Adrenal gland (tissue), 5 donors: ENCODE measurements around the gene MOSPD2.

ENCODE experiments used
- POLR2A ChIP-seq, 2 donors: fragments of 450-650 bp; IDR thresholded peaks; one replicate each; pipeline ENCODE4 v1.6.1; 2017; ENCODE audit warnings: antibody characterized with exemption in 2 of 2, mild to moderate bottlenecking in 2 of 2, moderate library complexity in 1 of 2
- TF ChIP-seq, protein P1 (sequence below), 6 experiments: fragments of 450-650 bp in 4 of 6; fragments of 200-600 bp in 2 of 6; sonication (generic) in 1 of 6; IDR thresholded peaks; 1 replicate in 5 of 6; 2 replicates in 1 of 6; pipeline versions ENCODE4 v1.5.1 to v1.8.0; 2016 to 2021; ENCODE audit warnings: antibody characterized with exemption in 6 of 6, mild to moderate bottlenecking in 2 of 6, moderate library complexity in 1 of 6
- donor health status: DM: no; HTN: no; CAD: no.

DNA sequence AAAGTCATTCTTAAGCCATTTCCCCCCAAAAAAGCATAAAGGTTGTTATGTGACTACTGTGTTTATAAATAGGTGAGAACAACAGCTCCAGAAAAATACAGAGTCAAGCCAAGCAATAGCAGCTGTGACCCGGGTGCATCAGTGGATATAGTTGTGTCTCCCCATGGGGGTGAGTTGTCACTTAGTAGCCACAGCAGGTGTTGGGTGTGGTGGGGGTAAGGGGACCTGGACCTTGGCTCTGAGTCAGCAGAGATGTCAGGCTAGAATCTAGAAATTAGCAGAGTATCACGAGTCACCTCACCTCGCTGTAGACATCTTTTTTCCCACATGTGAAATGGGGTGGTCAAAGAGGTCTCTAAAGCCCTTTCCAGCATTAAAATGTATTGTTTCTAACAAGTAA is 42.4 kb downstream of the MOSPD2 start:
- TF ChIP-seq POLR2A (IDR thresholded peaks at IDR 0.05), result no peak
- TF ChIP-seq, protein P1, sequence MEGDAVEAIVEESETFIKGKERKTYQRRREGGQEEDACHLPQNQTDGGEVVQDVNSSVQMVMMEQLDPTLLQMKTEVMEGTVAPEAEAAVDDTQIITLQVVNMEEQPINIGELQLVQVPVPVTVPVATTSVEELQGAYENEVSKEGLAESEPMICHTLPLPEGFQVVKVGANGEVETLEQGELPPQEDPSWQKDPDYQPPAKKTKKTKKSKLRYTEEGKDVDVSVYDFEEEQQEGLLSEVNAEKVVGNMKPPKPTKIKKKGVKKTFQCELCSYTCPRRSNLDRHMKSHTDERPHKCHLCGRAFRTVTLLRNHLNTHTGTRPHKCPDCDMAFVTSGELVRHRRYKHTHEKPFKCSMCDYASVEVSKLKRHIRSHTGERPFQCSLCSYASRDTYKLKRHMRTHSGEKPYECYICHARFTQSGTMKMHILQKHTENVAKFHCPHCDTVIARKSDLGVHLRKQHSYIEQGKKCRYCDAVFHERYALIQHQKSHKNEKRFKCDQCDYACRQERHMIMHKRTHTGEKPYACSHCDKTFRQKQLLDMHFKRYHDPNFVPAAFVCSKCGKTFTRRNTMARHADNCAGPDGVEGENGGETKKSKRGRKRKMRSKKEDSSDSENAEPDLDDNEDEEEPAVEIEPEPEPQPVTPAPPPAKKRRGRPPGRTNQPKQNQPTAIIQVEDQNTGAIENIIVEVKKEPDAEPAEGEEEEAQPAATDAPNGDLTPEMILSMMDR (IDR thresholded peaks at IDR 0.05), result no peak
